ENCODE data around the gene MATR3. TPM values are rescaled to one million over a fixed set of nuclear protein-coding genes. Genes with fewer than 3 reads are reported as not detected.

Gene MATR3
- total RNA-seq, 1 experiment from 2014 or later = 267 TPM

- H3K27me3 Mint-ChIP-seq (ENCODE audit: low read depth) = no peaks in the 10 kb centered on the region
- no CpG with 5 or more reads among the region's 3 CpGs for WGBS (ENCODE audit: extremely low coverage, insufficient read length, low lambda C conversion rate)
- Histone ChIP-seq H4K20me1 (ENCODE audit: control insufficient read depth, insufficient read depth, insufficient read length) (no peaks in the 10 kb centered on the region), H2AK5ac (ENCODE audit: insufficient read length, low read length) (no peak overlapping the region), H2AFZ (ENCODE audit: low read length) (no peak overlapping the region), H3K18ac (ENCODE audit: insufficient read length, low read depth, low read length) (no peak overlapping the region), H3K23me2 (ENCODE audit: insufficient read length, low read depth, low read length, poor library complexity, severe bottlenecking) (no peaks in the 10 kb centered on the region), H3K79me1 (ENCODE audit: insufficient read depth, low read depth, low read length, poor library complexity, severe bottlenecking) (no peaks in the 10 kb centered on the region), H2BK120ac (ENCODE audit: low read depth, low read length, poor library complexity, severe bottlenecking) (no peak overlapping the region), H2BK12ac (ENCODE audit: insufficient read length, low read depth, low read length) (no peak overlapping the region), H3T11ph (ENCODE audit: low read length) (no peak overlapping the region), H3K27me3 (ENCODE audit: insufficient read depth, low read length) (no peaks in the 10 kb centered on the region), H3K23ac (ENCODE audit: insufficient read length, low read depth, low read length) (no peak overlapping the region), H2BK20ac (ENCODE audit: low read depth, low read length, poor library complexity, severe bottlenecking) (no peak overlapping the region), H3K4me1 (ENCODE audit: insufficient read depth, low read length) (no peaks in the 10 kb centered on the region; the same call in 1 of the 2 replicates), H3K79me2 (ENCODE audit: insufficient read depth, low read length) (no peaks in the 10 kb centered on the region), H2BK15ac (ENCODE audit: low read depth, low read length) (no peak overlapping the region), H3K4ac (ENCODE audit: low read depth, low read length) (no peak overlapping the region), H3K9ac (ENCODE audit: extremely low read depth, insufficient read length, low read length) (no peak overlapping the region), H3K56ac (ENCODE audit: insufficient read length, low read depth, low read length) (no peak overlapping the region), H4K91ac (ENCODE audit: insufficient read length, low read depth, low read length) (no peak overlapping the region), H3K27ac (ENCODE audit: insufficient read length, low read depth, low read length) (no peak overlapping the region), H3K4me2 (ENCODE audit: insufficient read depth, insufficient read length, low read length) (no peak overlapping the region), H4K8ac (replicated peaks; ENCODE audit: insufficient read length, low read depth, low read length) (no peak overlapping the region), H4K5ac (ENCODE audit: insufficient read length, low read depth, low read length) (no peak overlapping the region), H2BK5ac (ENCODE audit: insufficient read length, low read length) (no peak overlapping the region), H3K9me3 (ENCODE audit: control insufficient read depth, low read depth, low read length) (no peaks in the 10 kb centered on the region), H3K14ac (ENCODE audit: insufficient read depth, low read length) (no peak overlapping the region)
- peaks cover 15 to 19% of the 10 kb centered on the region in 2 experiments for H3K4me1 Mint-ChIP-seq
- no peak for DNase-seq
- no peak for TF ChIP-seq CTCF (conservative IDR thresholded peaks at IDR 0.05)
- H3K27ac Mint-ChIP-seq = no peak overlapping the region
- no peak overlapping the region for H3K4me3 Mint-ChIP-seq
- no peaks in the 10 kb centered on the region for H3K9me3 Mint-ChIP-seq
- no peaks in the 10 kb centered on the region for H3K36me3 Mint-ChIP-seq (ENCODE audit: insufficient read depth in 1 of 3, low read depth in 3 of 3)
These were observed 44.6 kb upstream of the MATR3 start for GRCh38 chr5:139248826-139249453.

All from H9 (cell line).